ENCODE data around the gene OAF.

Gene OAF

GRCh38 chr11:120201653-120202052, 9.2 kb upstream of the OAF start:
- no peak for DNase-seq (ENCODE audit: low read depth, low spot score)

DNA sequence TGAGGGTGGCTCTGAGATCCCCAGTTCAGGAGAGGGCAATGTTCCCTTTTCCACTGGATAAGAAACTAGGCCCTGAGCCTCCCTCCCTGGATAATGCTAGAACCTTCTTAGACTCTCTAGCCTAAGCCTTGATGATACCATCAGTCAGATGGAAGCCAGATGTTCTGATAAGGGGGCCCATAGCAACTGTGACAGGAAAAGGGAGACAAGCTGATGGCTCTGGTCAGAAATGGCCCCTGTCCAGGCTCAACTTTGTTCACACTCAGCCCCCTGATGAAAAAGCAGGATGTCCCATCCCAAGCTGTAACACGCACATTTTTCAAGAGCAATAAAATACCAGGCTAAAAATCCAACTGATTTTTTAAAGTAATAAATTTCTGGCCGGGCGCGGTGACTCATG, 7.2 kb upstream of the OAF start:
- no peak for DNase-seq (ENCODE audit: low read depth, low spot score)

GRCh38 chr11:120205596-120206161, 5.2 kb upstream of the OAF start:
- DNase-seq (ENCODE audit: low read depth, low spot score) = no peak

GRCh38 chr11:120207512-120207911, 3.3 kb upstream of the OAF start:
- no peak for DNase-seq (ENCODE audit: low read depth, low spot score)

DNA sequence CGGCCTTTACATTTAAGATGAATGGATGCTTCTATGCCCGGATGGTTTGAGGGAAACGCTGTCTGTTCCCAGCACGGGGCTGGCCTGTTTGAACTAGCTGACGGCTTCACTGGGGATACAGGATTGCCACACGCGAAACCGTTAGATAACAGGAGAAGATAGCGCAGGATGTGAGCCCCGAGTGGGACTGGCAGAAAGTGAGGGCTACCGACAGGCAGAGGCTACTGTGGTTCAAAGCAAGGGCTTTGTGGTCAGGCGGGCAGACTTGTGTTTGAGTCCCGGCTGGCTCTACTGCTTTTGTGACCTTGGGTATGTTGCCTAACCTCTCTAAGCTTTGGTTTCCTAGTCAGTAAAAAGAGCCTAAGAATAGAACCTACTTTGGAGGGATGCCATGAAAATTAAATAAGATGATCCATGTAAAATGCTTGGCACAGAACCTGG, 2.8 kb upstream of the OAF start:
- DNase-seq (ENCODE audit: low read depth, low spot score) = no peak

GRCh38 chr11:120208777-120209176, 2.1 kb upstream of the OAF start:
- no peak for DNase-seq (ENCODE audit: low read depth, low spot score)

- no peak for DNase-seq (ENCODE audit: low read depth, low spot score)
These were observed 846 bp upstream of the OAF start for GRCh38 chr11:120209746-120210625.

- DNase-seq (ENCODE audit: low read depth, low spot score) = no peak
These were observed 858 bp downstream of the OAF start for GRCh38 chr11:120211522-120212258.

- DNase-seq (ENCODE audit: low read depth, low spot score) = no peak
These were observed 1.5 kb downstream of the OAF start for GRCh38 chr11:120212259-120212878.

DNA sequence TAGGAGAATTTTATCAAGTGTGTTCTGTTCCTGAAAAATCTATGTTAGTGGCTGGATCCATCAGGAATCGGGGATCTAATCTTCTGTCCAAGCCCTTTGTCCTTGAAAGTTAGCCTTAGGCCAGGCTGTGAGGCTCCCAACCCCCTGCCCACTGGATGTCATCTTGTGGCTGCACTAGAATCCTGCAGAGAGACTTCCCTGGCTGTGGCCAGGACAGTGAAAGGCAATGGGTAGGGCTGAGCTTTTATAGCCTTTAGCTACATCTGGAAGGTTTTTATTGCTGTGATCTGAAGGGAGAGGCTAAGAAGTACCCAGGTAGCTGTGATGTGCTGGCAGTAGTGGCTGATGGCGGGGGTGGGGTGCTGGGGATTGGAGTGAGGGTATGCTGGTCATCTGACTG, 2.1 kb downstream of the OAF start:
- peak; percentile 75 for DNase-seq (ENCODE audit: low read depth, low spot score)

GRCh38 chr11:120214581-120214980, 3.7 kb downstream of the OAF start:
- DNase-seq (ENCODE audit: low read depth, low spot score) = no peak

GRCh38 chr11:120215634-120216033, 4.8 kb downstream of the OAF start:
- DNase-seq (ENCODE audit: low read depth, low spot score) = no peak

DNA sequence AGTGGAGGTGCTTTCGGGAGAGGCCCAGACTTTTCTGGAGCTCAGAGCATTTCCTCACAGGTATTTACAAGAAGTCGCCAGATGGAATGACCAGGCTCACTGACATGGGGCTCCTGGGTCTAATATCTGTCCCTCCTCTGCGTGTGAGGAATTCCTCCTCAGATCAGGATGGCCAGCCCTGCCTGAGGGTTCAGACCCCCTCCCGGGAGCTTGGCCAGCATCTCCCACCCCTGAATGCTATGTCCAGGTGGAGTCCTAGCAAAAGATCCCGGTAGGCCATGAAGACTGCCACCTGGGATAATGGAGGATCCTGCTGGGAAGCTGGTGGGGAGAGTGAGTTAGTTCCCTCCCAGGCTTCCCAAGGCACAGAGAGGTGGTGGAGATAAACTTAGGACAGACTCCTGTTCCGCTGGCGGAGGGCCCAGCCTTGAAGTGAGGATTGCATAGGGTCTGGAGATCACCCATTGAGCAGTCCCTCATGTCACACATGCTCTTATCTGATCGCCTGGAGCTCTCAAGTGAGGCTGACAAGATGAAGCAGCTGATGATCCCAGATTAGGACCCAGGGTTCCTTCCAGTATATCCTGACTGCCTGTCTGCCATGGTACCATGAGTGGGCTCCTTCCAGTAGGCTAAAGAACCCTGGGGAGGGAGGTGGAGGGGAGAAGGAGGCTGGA, 5.7 kb downstream of the OAF start:
- no peak for DNase-seq (ENCODE audit: low read depth, low spot score)

GRCh38 chr11:120217526-120217925, 6.7 kb downstream of the OAF start:
- no peak for DNase-seq (ENCODE audit: low read depth, low spot score)

GRCh38 chr11:120217941-120218694, 7.3 kb downstream of the OAF start:
- DNase-seq (ENCODE audit: low read depth, low spot score) = no peak

DNA sequence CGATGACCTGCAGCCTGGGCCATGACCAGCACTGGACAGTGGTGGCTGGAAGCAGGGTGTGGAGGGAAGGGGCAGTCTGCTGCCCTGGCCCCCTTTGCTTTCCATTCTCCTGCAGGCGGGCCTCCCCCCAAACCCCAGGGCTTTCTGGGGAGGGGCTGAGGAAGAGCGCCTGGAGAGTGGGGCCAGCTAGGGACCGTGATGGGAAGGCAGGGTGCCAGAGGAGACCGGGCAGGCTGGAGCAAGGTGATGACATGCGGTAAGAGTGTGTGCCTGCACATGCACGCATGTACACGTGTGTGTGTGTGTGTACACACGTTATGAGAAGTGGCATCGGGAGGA, 7.8 kb downstream of the OAF start:
- no peak for DNase-seq (ENCODE audit: low read depth, low spot score)

- no peak for DNase-seq (ENCODE audit: low read depth, low spot score)
These were observed 8.6 kb downstream of the OAF start for GRCh38 chr11:120219232-120219937.

DNA sequence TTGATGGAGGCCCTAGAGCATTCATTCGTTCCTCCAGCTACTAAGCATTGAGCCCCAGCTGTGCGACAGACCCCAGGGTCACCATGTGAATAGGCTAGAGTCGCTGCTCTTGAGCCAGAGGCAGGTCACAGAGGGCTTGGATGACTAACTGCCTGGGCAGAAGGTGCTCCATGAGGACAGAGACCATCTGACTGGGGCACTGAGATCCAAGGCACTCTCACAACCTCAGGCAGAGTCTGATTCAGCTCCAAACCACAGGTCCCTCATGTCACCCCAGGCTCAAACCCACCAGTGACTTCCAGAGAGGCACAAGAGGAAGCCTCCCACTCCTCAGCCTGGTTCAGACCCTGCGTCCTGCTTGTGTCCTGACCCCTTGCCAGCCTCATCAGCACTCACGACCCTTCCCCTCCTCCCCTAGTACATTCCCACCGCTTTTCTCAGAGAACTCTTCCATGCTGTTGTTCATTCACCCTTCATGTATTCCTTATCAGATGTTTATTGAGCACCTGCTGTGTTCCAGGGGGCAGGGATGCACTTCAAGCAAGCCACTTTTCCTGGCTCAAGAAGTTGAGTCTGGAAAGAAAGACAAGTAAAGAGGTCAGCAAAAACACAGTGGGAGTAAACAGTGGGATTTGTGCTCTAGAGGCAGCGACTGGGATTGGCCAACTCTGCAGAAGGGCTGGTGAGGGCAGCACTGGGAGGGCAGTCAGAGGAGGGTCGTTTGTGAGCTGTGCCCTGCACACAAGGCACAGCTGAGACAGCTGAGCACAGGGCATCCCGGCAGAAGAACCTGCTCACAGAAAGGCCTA, 9.3 kb downstream of the OAF start:
- no peak for DNase-seq (ENCODE audit: low read depth, low spot score)

GRCh38 chr11:120220747-120221037, 9.9 kb downstream of the OAF start:
- DNase-seq (ENCODE audit: low read depth, low spot score) = no peak
